ENCODE data around the gene MLXIPL. TPM values are rescaled to one million over a fixed set of nuclear protein-coding genes. Genes with fewer than 3 reads are reported as not detected.
"Not testable (repeated sequence)": the region's sequence is repeated elsewhere in the genome, so short reads cannot be mapped to it uniquely, and the experiment has no call there.

Gene MLXIPL
- total RNA-seq, 3 donors from 2014 or later = 10.4 to 109 (median 21.3) TPM

DNA sequence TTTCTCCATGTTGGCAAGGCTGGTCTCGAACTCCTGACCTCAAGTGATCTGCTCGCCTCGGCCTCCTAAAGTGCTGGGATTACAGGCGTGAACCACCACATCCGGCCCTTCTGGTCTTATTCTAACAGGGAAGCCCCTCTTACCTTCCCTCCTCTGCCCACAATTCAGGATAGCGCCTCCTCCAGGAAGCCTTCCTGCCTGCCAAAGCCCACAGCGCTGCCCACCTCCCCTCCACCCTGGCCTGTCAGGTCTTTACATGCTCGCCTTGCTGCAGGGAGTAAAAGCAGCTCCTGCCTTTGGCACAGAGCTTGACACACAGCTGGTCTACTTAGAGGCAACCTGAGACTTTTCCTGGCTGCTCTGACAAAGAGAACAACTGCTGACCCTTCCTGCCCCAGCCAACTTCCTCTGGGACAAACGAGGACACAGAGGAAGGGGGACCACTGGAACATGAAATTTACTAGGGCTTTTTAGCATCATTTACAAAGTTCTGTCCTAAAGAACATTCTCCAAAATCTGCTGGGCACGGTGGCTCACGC lies 13.2 kb downstream of the MLXIPL start:
- no peaks in the 10 kb centered on the region for H3K9me3 ChIP-seq
- no peak for DNase-seq (ENCODE audit: low spot score in 2 of 2)
- H3K4me3 ChIP-seq = no peak overlapping the region
- H3K4me1 ChIP-seq = no peaks in the 10 kb centered on the region
- intact Hi-C loops (cut with DNase I; ENCODE audit: low total_unique reads) = no loop called here
- peaks cover 0 to 13% of the 10 kb centered on the region in 2 donors for H3K27me3 ChIP-seq
- no peak overlapping the region for H3K27ac ChIP-seq
- TF ChIP-seq, protein P1, sequence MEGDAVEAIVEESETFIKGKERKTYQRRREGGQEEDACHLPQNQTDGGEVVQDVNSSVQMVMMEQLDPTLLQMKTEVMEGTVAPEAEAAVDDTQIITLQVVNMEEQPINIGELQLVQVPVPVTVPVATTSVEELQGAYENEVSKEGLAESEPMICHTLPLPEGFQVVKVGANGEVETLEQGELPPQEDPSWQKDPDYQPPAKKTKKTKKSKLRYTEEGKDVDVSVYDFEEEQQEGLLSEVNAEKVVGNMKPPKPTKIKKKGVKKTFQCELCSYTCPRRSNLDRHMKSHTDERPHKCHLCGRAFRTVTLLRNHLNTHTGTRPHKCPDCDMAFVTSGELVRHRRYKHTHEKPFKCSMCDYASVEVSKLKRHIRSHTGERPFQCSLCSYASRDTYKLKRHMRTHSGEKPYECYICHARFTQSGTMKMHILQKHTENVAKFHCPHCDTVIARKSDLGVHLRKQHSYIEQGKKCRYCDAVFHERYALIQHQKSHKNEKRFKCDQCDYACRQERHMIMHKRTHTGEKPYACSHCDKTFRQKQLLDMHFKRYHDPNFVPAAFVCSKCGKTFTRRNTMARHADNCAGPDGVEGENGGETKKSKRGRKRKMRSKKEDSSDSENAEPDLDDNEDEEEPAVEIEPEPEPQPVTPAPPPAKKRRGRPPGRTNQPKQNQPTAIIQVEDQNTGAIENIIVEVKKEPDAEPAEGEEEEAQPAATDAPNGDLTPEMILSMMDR (IDR thresholded peaks at IDR 0.05) = no peak
- TF ChIP-seq POLR2AphosphoS5 (IDR thresholded peaks at IDR 0.05) (no peak), POLR2A (IDR thresholded peaks at IDR 0.05) (no peak)
- H3K36me3 ChIP-seq = no peaks in the 10 kb centered on the region

DNA sequence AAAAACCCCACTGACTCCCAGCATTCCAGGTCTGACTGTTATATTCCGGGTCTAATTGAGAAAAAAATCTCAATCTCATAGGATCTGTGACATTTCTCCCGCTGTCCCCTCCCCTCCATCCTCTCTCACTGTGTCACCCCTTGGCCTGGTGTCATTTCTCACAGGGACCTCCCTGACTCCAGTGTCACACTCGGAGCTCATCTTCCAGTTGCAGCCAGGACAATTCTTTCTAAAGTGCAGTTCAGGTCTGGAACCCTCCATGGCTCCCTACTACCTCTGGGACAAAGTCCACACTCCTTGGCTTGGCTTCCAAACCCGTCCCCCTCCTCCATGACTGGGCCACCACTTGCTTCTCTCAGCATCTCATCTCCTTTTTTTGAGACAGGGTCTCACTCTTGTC lies 14.2 kb downstream of the MLXIPL start:
- no peak for TF ChIP-seq POLR2A (IDR thresholded peaks at IDR 0.05)
- Histone ChIP-seq H3K36me3 (no peaks in the 10 kb centered on the region), H3K4me1 (no peaks in the 10 kb centered on the region), H3K4me3 (no peak overlapping the region), H3K9me3 (no peaks in the 10 kb centered on the region), H3K27ac (no peak overlapping the region), H3K27me3 (peaks cover 0 to 12% of the 10 kb centered on the region in 2 donors)
- DNase-seq (ENCODE audit: low spot score in 2 of 2) = no peak
- intact Hi-C loops (cut with DNase I; ENCODE audit: low total_unique reads) = no loop called here

DNA sequence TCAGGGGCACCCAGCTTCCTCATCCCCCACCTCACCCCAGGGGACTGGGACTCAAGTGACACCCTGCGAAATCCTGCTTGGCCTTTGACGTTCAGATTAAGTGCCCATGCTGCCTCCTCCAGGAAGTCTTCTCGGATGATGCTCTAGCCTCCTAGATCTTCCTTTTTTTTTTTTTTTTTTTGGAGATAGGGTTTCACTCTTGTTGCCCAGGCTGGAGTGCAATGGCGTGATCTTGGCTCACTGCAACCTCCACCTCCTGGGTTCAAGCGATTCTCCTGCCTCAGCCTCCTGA lies 16.7 kb downstream of the MLXIPL start:
- not testable (repeated sequence) for H3K9me3 ChIP-seq; DNase-seq (ENCODE audit: low spot score in 2 of 2); H3K27ac ChIP-seq; H3K36me3 ChIP-seq; H3K4me3 ChIP-seq; H3K4me1 ChIP-seq
- intact Hi-C loops (cut with DNase I; ENCODE audit: low total_unique reads) = loop anchor here (10.0 kb wide), 2 partner anchors 117 to 237 kb away; partner anchors contain the start of gene METTL27
- peaks cover 0 to 19% of the 10 kb centered on the region in 2 donors for H3K27me3 ChIP-seq

DNA sequence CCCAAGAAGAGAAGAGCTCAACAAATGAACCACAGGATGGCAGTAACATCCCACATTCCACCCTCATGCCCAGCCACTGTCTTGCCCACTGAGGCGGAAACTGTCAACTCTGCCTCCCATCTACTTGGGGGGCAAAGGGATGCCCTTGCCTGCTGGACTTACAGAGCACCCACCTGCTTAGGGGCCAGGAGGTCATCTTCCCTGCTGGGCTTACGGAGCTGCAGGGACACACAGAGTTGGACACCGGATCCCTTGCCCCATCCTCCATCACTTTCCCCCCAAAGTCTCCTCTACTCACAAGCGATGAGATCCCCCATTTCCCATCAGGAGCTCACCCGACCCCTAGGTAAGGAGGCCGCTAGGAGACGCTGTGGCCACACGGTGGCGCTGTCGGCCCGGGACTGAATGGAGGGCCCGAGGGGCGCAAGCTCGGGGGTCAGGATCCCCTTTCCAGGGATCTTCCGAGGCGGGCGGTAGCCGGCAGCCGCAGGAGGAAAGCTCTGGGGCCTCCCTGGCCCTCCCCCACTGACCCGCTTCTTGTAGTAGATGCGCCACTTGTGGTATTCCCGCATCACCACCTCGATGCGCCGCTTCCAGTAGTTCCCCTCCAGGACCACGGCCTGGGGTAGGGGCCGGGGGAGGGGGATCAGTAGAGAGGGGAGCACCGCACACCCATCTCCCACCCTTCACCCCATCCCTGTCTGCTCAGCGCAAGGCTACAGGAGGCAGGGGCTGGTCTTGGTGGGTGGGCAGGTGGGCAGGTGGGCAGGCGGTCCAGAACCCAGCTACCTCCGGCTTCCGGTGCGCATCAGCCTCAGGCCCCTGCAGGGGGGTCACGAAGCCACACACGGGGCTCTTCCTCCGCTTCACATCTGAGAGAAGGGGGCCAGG lies 17.3 kb downstream of the MLXIPL start:
- Histone ChIP-seq H3K36me3 (no peaks in the 10 kb centered on the region), H3K27me3 (peaks cover 0 to 20% of the 10 kb centered on the region in 2 donors), H3K4me1 (no peaks in the 10 kb centered on the region), H3K27ac (no peak overlapping the region), H3K9me3 (no peaks in the 10 kb centered on the region), H3K4me3 (peak overlapping the region in 1 of 3 donors; percentile 49)
- no peak for DNase-seq (ENCODE audit: low spot score in 2 of 2)
- TF ChIP-seq POLR2AphosphoS5 (IDR thresholded peaks at IDR 0.05) = no peak
- TF ChIP-seq POLR2A (IDR thresholded peaks at IDR 0.05) = no peak
- TF ChIP-seq, protein P1 (IDR thresholded peaks at IDR 0.05) = peak; percentile 55 to 94 (median 92)
- intact Hi-C loops (cut with DNase I; ENCODE audit: low total_unique reads) = loop anchor here (10.0 kb wide), 2 partner anchors 118 to 238 kb away; partner anchors contain the start of gene METTL27

DNA sequence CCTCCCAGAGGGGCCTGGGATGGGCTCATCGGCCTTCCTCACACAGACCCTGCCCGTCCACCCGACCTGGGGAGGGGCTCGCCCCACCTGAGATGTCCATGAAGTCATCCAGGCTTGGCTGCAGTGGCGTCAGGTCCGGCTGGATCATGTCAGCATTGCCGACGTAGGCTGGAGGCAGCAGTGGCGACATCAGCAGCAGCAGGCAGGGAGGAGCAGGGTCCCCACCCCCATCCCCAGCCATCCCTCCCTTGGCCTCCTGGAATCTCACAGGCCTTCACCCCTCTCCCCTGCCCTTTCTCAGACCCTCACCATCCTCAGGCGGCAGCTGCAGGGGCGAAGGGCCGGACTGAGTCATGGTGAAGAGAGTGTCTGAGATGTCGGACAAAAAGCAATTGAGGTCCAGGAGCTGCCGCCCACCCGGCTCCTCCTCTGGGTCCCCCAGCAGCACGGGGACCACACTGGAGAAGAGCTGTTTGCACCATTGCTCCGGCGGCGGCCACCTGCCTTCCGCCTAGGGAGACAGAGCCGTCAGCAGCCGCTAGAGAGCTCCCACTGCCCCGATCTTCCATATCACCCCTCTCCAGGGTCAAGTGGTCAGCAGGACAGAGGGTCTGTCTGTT lies 18.6 kb downstream of the MLXIPL start:
- intact Hi-C loops (cut with DNase I; ENCODE audit: low total_unique reads) = loop anchor here (10.0 kb wide), 2 partner anchors 119 to 239 kb away; partner anchors contain the start of gene METTL27
- Histone ChIP-seq H3K36me3 (no peaks in the 10 kb centered on the region), H3K27me3 (peaks cover 0 to 20% of the 10 kb centered on the region in 2 donors), H3K9me3 (no peaks in the 10 kb centered on the region), H3K4me3 (no peak overlapping the region), H3K27ac (no peak overlapping the region), H3K4me1 (no peaks in the 10 kb centered on the region)
- DNase-seq (ENCODE audit: low spot score in 2 of 2) = no peak
- TF ChIP-seq POLR2A (IDR thresholded peaks at IDR 0.05) = no peak
- TF ChIP-seq, protein P1 (IDR thresholded peaks at IDR 0.05) = no peak
- TF ChIP-seq POLR2AphosphoS5 (IDR thresholded peaks at IDR 0.05) = no peak

Measured in breast epithelium (tissue), 4 donors.